ENCODE data around the gene VGLL4. TPM values are rescaled to one million over a fixed set of nuclear protein-coding genes. Genes with fewer than 3 reads are reported as not detected.

The VGLL4 gene
- total RNA-seq, 1 donor from 2014 or later, result 82.6 TPM

GRCh38 chr3:11581237-11582190 is 62.2 kb downstream of the VGLL4 start:
- H3F3A ChIP-seq (ENCODE audit: low read depth), result peaks cover 36% of the 10 kb centered on the region
- Mint-ChIP-seq H3K36me3 (peaks cover 31% of the 10 kb centered on the region), H3K4me1 (peaks cover 81% of the 10 kb centered on the region), H3K9me3 (peaks cover under 1% of the 10 kb centered on the region), H3K4me3 (peak overlapping the region; percentile 80), H3K27ac (peak overlapping the region; percentile 94), H3K27me3 (ENCODE audit: insufficient read depth, low read depth) (peaks cover 4% of the 10 kb centered on the region)
- H3K79me2 ChIP-seq (ENCODE audit: low read depth), result peaks cover 99% of the 10 kb centered on the region
- H3K36me3 ChIP-seq, result no peaks in the 10 kb centered on the region
- DNase-seq (ENCODE audit: low spot score), result peak; percentile 37
- H3K27me3 ChIP-seq, result no peaks in the 10 kb centered on the region
- H3K4me3 ChIP-seq, result peak overlapping the region; percentile 49
- TF ChIP-seq EZH2 (IDR thresholded peaks at IDR 0.05) (no peak), CTCF (IDR thresholded peaks at IDR 0.05) (no peak), EZH2phosphoT487 (IDR thresholded peaks at IDR 0.05) (no peak)
- H2AFZ ChIP-seq (replicated peaks), result no peak overlapping the region
- peak overlapping the region; percentile 98 for H3K4me2 ChIP-seq
- H3K27ac ChIP-seq, result peak overlapping the region; percentile 93
- peaks cover 43% of the 10 kb centered on the region for H3K4me1 ChIP-seq
- H3K9ac ChIP-seq, result peak overlapping the region; percentile 3
- H3K9me3 ChIP-seq (ENCODE audit: low read depth), result no peaks in the 10 kb centered on the region
- peaks cover 51% of the 10 kb centered on the region for H4K20me1 ChIP-seq (ENCODE audit: low read depth)

- Histone ChIP-seq H3K4me1 (peaks cover 43% of the 10 kb centered on the region), H3F3A (ENCODE audit: low read depth) (peaks cover 36% of the 10 kb centered on the region), H3K27me3 (no peaks in the 10 kb centered on the region), H3K9me3 (ENCODE audit: low read depth) (no peaks in the 10 kb centered on the region), H3K4me2 (peak overlapping the region; percentile 98), H3K4me3 (no peak overlapping the region), H3K9ac (no peak overlapping the region), H3K79me2 (ENCODE audit: low read depth) (peaks cover 96% of the 10 kb centered on the region), H3K27ac (no peak overlapping the region), H2AFZ (replicated peaks) (no peak overlapping the region), H4K20me1 (ENCODE audit: low read depth) (peaks cover 60% of the 10 kb centered on the region), H3K36me3 (no peaks in the 10 kb centered on the region)
- Mint-ChIP-seq H3K4me3 (no peak overlapping the region), H3K27ac (no peak overlapping the region), H3K9me3 (no peaks in the 10 kb centered on the region), H3K36me3 (peaks cover 22% of the 10 kb centered on the region), H3K4me1 (peaks cover 83% of the 10 kb centered on the region), H3K27me3 (ENCODE audit: insufficient read depth, low read depth) (peaks cover 4% of the 10 kb centered on the region)
- TF ChIP-seq CTCF (IDR thresholded peaks at IDR 0.05), result no peak
- DNase-seq (ENCODE audit: low spot score), result no peak
These were observed 63.1 kb downstream of the VGLL4 start for GRCh38 chr3:11580645-11581044.

- Mint-ChIP-seq H3K4me1 (peaks cover 75% of the 10 kb centered on the region), H3K27ac (no peak overlapping the region), H3K4me3 (no peak overlapping the region), H3K27me3 (ENCODE audit: insufficient read depth, low read depth) (peaks cover 4% of the 10 kb centered on the region), H3K36me3 (peaks cover 35% of the 10 kb centered on the region), H3K9me3 (no peaks in the 10 kb centered on the region)
- no peak for DNase-seq (ENCODE audit: low spot score)
- Histone ChIP-seq H3K4me3 (no peak overlapping the region), H3K27me3 (no peaks in the 10 kb centered on the region), H3K4me1 (peaks cover 27% of the 10 kb centered on the region), H3K9ac (no peak overlapping the region), H3K4me2 (no peak overlapping the region), H2AFZ (replicated peaks) (no peak overlapping the region), H3K36me3 (no peaks in the 10 kb centered on the region), H3F3A (ENCODE audit: low read depth) (peaks cover 22% of the 10 kb centered on the region), H3K27ac (peak overlapping the region; percentile 17), H3K79me2 (ENCODE audit: low read depth) (peaks cover 84% of the 10 kb centered on the region), H3K9me3 (ENCODE audit: low read depth) (no peaks in the 10 kb centered on the region), H4K20me1 (ENCODE audit: low read depth) (peaks cover 70% of the 10 kb centered on the region)
- no peak for TF ChIP-seq EZH2phosphoT487 (IDR thresholded peaks at IDR 0.05)
- no peak for TF ChIP-seq CTCF (IDR thresholded peaks at IDR 0.05)
- TF ChIP-seq EZH2 (IDR thresholded peaks at IDR 0.05), result no peak
These were observed 65.5 kb downstream of the VGLL4 start for GRCh38 chr3:11578169-11578568.

All from neural progenitor cell (in vitro differentiated cells).